ENCODE results near the gene TOR1AIP1. TPM values are rescaled to one million over a fixed set of nuclear protein-coding genes. Genes with fewer than 3 reads are reported as not detected.

Gene TOR1AIP1
- total and polyA plus RNA-seq, 7 donors: 13.2 to 152 (median 117) TPM

DNA sequence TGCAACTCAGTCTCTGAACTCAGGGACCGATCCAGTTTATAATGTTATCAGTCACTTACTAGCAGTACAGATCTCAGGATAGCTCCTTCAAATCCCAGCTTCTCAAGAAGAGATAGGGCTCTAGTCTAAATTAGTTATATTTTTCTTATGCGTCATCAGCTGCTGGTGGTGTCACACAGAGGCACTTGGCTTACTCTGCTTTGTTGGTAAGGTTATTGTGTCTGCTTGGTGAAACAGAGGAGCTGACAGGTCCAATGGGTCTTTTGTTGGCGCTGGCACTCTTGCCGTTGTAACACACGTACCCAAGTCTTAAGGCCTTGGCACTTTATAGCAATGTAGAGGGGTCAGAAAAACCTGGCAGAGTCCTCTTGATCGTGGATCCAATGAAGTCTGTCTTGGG lies 16.7 kb upstream of the TOR1AIP1 start:
- 95 to 97% methylated on average over 6 of the region's 6 CpGs for WGBS, 2 donors
- no peak overlapping the region for H3K27ac ChIP-seq
- no peak overlapping the region for H3K4me3 ChIP-seq
- peaks cover 6 to 68% (median 10%) of the 10 kb centered on the region in 4 donors for H3K36me3 ChIP-seq
- DNase-seq: no peak
- peaks cover 0 to 9% (median 3%) of the 10 kb centered on the region in 4 donors for H3K4me1 ChIP-seq
- no peak for TF ChIP-seq POLR2A (IDR thresholded peaks at IDR 0.05)
- TF ChIP-seq EP300 (IDR thresholded peaks at IDR 0.05): no peak
- TF ChIP-seq, protein P1, sequence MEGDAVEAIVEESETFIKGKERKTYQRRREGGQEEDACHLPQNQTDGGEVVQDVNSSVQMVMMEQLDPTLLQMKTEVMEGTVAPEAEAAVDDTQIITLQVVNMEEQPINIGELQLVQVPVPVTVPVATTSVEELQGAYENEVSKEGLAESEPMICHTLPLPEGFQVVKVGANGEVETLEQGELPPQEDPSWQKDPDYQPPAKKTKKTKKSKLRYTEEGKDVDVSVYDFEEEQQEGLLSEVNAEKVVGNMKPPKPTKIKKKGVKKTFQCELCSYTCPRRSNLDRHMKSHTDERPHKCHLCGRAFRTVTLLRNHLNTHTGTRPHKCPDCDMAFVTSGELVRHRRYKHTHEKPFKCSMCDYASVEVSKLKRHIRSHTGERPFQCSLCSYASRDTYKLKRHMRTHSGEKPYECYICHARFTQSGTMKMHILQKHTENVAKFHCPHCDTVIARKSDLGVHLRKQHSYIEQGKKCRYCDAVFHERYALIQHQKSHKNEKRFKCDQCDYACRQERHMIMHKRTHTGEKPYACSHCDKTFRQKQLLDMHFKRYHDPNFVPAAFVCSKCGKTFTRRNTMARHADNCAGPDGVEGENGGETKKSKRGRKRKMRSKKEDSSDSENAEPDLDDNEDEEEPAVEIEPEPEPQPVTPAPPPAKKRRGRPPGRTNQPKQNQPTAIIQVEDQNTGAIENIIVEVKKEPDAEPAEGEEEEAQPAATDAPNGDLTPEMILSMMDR (IDR thresholded peaks at IDR 0.05): no peak
- no peak for TF ChIP-seq POLR2AphosphoS5 (IDR thresholded peaks at IDR 0.05)
- no peaks in the 10 kb centered on the region for H3K27me3 ChIP-seq
- H3K9me3 ChIP-seq: no peaks in the 10 kb centered on the region
- intact Hi-C loops (cut with DNase I): loop anchor here (5.0 kb wide), 1 partner anchor 312 kb away; no protein-coding TSS in a partner anchor

DNA sequence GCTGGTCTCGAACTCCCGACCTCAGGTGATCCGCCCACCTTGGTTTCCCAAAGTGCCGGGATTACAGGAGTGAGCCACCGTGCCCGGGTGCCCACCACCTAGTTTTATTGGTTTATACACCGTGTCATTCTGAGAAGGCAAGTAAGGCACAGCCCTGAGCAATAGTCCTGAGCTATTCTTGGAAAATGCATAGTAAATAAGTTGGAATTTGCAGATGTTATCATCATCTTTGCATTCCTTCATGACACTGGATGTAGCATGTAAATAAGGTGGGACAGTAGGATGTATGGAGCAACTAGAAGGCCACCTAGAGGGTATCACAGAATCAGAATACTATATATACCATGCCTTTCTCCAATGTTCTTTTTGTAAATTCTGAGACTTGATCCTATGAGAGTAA lies 15.5 kb upstream of the TOR1AIP1 start:
- Histone ChIP-seq H3K27ac (no peak overlapping the region), H3K4me1 (peaks cover 0 to 16% (median 7%) of the 10 kb centered on the region in 4 donors), H3K27me3 (no peaks in the 10 kb centered on the region), H3K9me3 (no peaks in the 10 kb centered on the region), H3K36me3 (peaks cover 6 to 60% (median 10%) of the 10 kb centered on the region in 4 donors), H3K4me3 (no peak overlapping the region)
- DNase-seq: no peak
- intact Hi-C loops (cut with DNase I): loop anchor here (5.0 kb wide), 1 partner anchor 311 kb away; no protein-coding TSS in a partner anchor
- 91 to 93% methylated on average over 7 of the region's 7 CpGs for WGBS, 2 donors
- TF ChIP-seq, protein P1 (IDR thresholded peaks at IDR 0.05): no peak
- no peak for TF ChIP-seq POLR2A (IDR thresholded peaks at IDR 0.05)
- TF ChIP-seq EP300 (IDR thresholded peaks at IDR 0.05): no peak
- TF ChIP-seq POLR2AphosphoS5 (IDR thresholded peaks at IDR 0.05): no peak

DNA sequence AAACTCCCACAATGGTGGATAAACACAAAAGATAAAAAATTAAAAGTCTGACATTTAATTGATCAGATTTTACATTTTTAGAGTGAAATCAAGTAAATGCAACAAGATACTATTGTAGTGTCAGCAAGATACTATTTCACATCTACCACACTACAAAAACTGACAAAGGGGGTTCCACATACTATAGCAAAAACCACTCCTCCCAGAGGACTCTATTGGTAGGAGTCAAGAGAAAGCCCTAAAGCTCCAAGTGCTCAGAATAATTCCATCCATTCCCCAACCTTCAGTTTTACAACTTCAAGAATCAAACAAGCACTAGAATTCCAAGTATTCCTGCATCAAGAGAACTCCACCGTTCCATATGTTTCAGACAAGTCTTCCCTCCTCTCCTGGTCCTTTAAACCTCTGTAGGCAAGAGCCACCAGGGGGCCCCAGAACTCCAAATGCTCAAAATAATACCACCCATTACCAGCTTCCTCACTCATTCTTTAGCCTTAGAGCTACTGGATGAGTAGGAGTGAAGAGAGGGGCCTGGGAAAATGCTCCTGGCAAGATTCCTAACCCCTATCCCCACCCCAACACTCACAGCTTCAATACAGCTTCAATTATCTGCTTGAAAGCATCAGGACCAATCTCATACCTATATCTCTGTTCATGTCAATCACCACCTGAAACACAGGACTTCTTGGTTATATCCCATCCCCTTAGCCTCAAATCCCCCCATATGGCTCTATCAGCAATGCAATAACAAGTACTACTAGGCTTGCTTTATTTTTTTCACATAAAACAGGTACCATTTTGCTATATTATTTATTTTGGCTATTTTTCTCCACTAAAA lies 14.4 kb upstream of the TOR1AIP1 start:
- intact Hi-C loops (cut with DNase I): loop anchor here (5.0 kb wide), 1 partner anchor 310 kb away; no protein-coding TSS in a partner anchor
- Histone ChIP-seq H3K27ac (no peak overlapping the region), H3K36me3 (peaks cover 6 to 54% (median 10%) of the 10 kb centered on the region in 4 donors), H3K4me3 (no peak overlapping the region), H3K4me1 (peaks cover 0 to 26% (median 15%) of the 10 kb centered on the region in 4 donors), H3K9me3 (no peaks in the 10 kb centered on the region), H3K27me3 (no peaks in the 10 kb centered on the region)
- WGBS, 2 donors: 6 to 11% methylated on average over 1 of the region's 1 CpG
- TF ChIP-seq, protein P1 (IDR thresholded peaks at IDR 0.05): peak; percentile 13 to 60 (median 58)
- TF ChIP-seq POLR2AphosphoS5 (IDR thresholded peaks at IDR 0.05): no peak
- DNase-seq: no peak

DNA sequence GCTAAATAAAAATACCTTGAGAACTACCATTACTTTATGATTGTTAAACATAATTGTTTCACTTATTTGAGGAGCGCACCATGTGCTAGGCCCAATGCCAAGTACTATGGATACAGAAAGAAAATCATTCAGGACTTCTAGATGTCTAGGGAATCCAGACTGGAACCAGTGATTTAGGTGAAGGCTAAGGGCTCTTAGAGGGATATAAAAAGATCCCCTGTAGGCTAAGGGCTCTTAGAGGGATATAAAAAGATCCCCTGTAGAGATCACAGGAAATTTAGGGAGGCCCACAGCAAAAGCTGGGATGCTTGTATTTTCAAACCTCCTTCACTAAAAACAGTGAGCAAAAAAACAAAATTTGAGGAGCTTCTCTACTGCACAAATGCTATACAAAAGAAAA lies 11.2 kb upstream of the TOR1AIP1 start:
- intact Hi-C loops (cut with DNase I): no loop called here
- no peaks in the 10 kb centered on the region for H3K9me3 ChIP-seq
- TF ChIP-seq EP300 (IDR thresholded peaks at IDR 0.05): no peak
- no peak for TF ChIP-seq POLR2A (IDR thresholded peaks at IDR 0.05)
- no peak for TF ChIP-seq POLR2AphosphoS5 (IDR thresholded peaks at IDR 0.05)
- TF ChIP-seq, protein P1 (IDR thresholded peaks at IDR 0.05): no peak
- peak overlapping the region in 1 of 4 donors; percentile 32 for H3K27ac ChIP-seq
- peaks cover 0 to 54% (median 26%) of the 10 kb centered on the region in 4 donors for H3K4me1 ChIP-seq
- peaks cover 0 to 41% (median 5%) of the 10 kb centered on the region in 4 donors for H3K36me3 ChIP-seq
- no peak overlapping the region for H3K4me3 ChIP-seq
- H3K27me3 ChIP-seq: no peaks in the 10 kb centered on the region
- no peak for DNase-seq
- WGBS, 2 donors: 72 to 86% methylated on average over 1 of the region's 1 CpG
